HEK293T (cell line): Measurements from ENCODE around the gene SMAP2.

ENCODE experiments used
- BHLHE40 ChIP-seq: fragments of 450-650 bp; IDR thresholded peaks from 2 replicates; pipeline ENCODE4 v1.6.1; 2016; ENCODE audit warnings: mild to moderate bottlenecking, moderate library complexity, borderline replicate concordance
- CTBP1 ChIP-seq: fragments of 450-650 bp; IDR thresholded peaks from 2 replicates; pipeline ENCODE4 v1.6.1; 2016; ENCODE audit warnings: borderline replicate concordance
- ELF4 ChIP-seq: fragments of 450-650 bp; IDR thresholded peaks from 2 replicates; pipeline ENCODE4 v1.6.1; 2017; ENCODE audit warnings: antibody characterized with exemption
- FOXA1 ChIP-seq: fragments of 450-650 bp; IDR thresholded peaks from 2 replicates; pipeline ENCODE4 v1.6.1; 2016; ENCODE audit warnings: mild to moderate bottlenecking
- FOXK2 ChIP-seq: fragments of 450-650 bp; IDR thresholded peaks from 2 replicates; pipeline ENCODE4 v1.6.1; 2016; ENCODE audit warnings: mild to moderate bottlenecking
- FOXM1 ChIP-seq: fragments of 450-650 bp; IDR thresholded peaks from 2 replicates; pipeline ENCODE4 v1.6.1; 2017; ENCODE audit warnings: mild to moderate bottlenecking, borderline replicate concordance
- L3MBTL2 ChIP-seq: fragments of 450-650 bp; conservative IDR thresholded peaks from 2 replicates; pipeline ENCODE4 v1.6.1; 2016; ENCODE audit warnings: mild to moderate bottlenecking
- NFRKB ChIP-seq: fragments of 450-650 bp; IDR thresholded peaks from 2 replicates; pipeline ENCODE4 v1.6.1; 2016; ENCODE audit warnings: mild to moderate bottlenecking, moderate library complexity
- SP1 ChIP-seq: fragments of 450-650 bp; IDR thresholded peaks from 2 replicates; pipeline ENCODE4 v1.6.1; 2017
- SUZ12 ChIP-seq: fragments of 450-650 bp; IDR thresholded peaks from 2 replicates; pipeline ENCODE4 v1.6.1; 2016; ENCODE audit warnings: mild to moderate bottlenecking
- TARDBP ChIP-seq: fragments of 450-650 bp; IDR thresholded peaks from 2 replicates; pipeline ENCODE4 v1.6.1; 2016
- ZNF384 ChIP-seq: fragments of 450-650 bp; IDR thresholded peaks from 2 replicates; pipeline ENCODE4 v1.6.1; 2016

- no peak for TF ChIP-seq L3MBTL2
- TF ChIP-seq ZNF384 = no peak
- no peak for TF ChIP-seq SP1
- no peak for TF ChIP-seq CTBP1
- no peak for TF ChIP-seq BHLHE40
- no peak for TF ChIP-seq NFRKB
- TF ChIP-seq FOXK2 = no peak
- no peak for TF ChIP-seq SUZ12
- no peak for TF ChIP-seq FOXA1
- TF ChIP-seq FOXM1 = no peak
- TF ChIP-seq ELF4 = no peak
- no peak for TF ChIP-seq TARDBP
Measured at GRCh38 chr1:40438391-40439015, 65.0 kb downstream of the SMAP2 start.
